Esophagus squamous epithelium (tissue), 4 donors: ENCODE results near the gene AP3B1.

ENCODE experiments used
- CTCF ChIP-seq, 6 experiments: fragments of 450-650 bp in 4 of 6; fragments of 200-600 bp in 2 of 6; sonication (generic) in 2 of 6; IDR thresholded peaks; one replicate each; pipeline ENCODE4 v1.5.1; 2016 to 2019; ENCODE audit warnings: antibody characterized with exemption in 6 of 6, mild to moderate bottlenecking in 4 of 6, moderate library complexity in 4 of 6
- POLR2A ChIP-seq, 4 donors: fragments of 450-650 bp; IDR thresholded peaks; one replicate each; pipeline ENCODE4 v1.6.1; 2017; ENCODE audit warnings: antibody characterized with exemption in 4 of 4, mild to moderate bottlenecking in 4 of 4, moderate library complexity in 3 of 4

GRCh38 chr5:77985247-77985646 is 309.3 kb downstream of the AP3B1 start:
- no peak for TF ChIP-seq POLR2A (IDR thresholded peaks at IDR 0.05)
- no peak for TF ChIP-seq CTCF (IDR thresholded peaks at IDR 0.05)
